GM19025 (cell line): Measurements from ENCODE around the gene HEYL.

Experiments used
- ATAC-seq: cut with Tn5 transposase; IDR thresholded peaks from one replicate; pipeline ENCODE4 v1.9.1; 2021; ENCODE audit warnings: mild to moderate bottlenecking, low read depth, moderate library complexity; ENCODE audit not compliant: unreplicated experiment

HEYL gene

DNA sequence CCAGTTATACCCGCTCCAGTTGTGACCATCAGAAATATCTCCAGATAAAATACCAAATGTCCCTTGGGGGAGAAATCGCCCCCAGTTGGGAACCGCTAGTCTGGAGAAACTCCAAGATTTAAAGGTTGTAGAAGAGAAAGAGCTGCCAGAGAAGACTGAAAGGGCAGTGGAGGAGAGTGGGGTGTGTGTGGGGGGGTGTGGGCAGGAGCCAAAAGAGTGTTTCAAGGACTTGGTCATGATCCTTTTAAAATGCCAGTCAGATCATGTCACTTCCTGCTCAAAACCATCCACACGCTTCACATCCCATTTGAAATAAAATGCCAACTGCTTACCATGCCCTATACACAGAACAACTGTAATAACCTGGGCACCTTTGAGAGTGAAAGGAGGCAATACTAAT is 3.4 kb upstream of the HEYL start:
- ATAC-seq: no peak

DNA sequence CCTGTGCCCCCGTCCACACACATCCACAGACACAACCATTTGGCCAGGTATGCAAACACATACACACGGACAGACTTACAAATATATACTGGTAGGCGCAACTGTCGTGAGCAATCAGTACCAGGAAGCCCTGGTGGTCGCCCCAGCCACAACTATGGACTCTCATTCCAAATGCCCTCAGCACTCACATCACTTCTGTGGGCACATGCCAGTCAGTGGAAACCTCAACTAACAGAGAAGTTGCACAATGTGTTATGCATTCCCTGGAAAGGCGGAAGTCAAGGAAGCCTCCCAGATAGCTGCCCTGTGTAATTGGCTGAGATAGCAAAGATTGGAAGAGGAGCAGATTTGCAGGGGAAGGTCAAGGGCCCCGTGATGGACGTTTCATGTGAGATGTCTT is 1.4 kb upstream of the HEYL start:
- ATAC-seq: no peak

DNA sequence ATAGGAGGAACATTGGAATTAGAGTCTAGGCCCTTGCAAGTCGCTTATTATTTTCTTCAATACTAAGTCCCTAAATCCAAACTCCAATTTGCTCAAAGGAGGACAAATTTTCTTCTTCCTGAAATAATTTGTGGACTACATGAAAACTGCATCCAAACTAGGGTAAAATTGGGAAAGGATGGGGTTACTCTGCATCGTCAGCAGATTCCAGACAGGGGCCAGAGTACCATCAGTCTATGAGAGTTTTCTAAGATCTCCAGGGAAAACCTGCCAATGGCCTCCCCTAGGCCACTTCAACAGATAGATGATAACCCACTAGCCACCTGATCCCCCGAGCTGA is 508 bp downstream of the HEYL start:
- no peak for ATAC-seq

DNA sequence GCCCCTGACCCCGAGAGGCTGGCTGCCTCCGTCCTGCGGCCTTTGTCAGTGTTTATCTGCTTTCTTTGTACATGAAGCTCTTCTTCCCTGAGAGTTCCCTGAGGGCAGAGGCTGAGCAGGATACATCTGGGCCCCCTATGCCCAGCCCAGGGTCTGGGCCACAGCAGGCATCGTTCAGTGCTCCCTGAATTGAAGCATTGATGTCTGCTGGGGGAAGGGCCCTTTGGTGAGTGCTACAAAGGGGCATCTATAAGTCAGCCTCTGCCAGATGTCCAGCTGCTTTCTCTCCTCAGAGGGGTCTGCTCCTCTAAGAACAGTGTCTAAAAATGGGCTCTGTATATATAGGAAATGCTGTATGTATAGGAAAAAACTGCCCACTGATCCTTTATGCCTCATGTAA is 2.1 kb downstream of the HEYL start:
- ATAC-seq: no peak

DNA sequence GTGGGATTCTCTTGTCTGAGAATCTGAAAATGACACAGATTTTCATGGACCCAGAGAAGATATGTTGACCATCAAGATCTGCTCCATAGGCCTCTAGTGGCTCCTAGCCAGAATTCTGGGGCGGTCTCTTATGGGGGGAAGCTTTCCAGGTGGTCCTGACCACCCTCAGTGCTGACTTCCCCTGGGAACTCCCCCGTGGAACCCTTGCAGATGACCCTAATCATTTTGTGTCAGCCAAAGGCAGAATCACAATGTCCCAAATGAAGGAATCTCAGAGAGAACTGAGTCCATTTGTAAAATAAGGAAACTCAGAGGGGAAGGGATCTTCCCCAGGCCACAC is 3.6 kb downstream of the HEYL start:
- ATAC-seq: no peak

DNA sequence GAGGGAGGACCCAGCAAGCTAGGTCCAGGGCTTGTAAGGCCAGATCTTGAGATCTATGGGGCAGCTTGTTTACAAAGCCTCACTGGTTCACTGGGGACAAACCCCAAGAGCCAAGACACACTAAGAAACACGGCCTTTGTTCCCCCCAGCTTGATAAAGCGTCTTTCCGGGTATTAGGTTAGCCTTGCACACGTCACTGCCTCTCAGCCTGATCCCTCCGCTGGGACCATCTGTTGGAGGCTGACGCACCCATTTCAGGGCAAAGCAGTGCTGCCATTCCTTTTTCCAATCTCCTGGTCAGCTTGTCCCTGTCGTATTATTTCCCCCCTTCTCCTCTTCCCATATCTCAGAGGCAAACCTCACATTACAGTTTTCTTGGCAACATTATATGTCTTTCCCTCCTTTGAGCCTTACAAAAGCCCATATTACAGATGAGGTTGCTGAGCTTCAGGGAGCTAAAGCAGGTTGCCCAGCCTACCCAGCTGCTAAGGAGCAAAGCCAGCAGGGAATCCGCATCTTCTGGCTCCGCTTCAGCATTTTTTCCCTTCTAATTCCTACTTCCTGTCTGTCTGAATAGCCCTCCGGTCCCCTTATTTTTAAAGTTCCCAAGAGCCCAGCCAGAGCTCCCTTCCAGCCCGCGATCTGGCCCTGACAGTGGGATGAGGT is 4.1 kb downstream of the HEYL start:
- ATAC-seq: no peak

DNA sequence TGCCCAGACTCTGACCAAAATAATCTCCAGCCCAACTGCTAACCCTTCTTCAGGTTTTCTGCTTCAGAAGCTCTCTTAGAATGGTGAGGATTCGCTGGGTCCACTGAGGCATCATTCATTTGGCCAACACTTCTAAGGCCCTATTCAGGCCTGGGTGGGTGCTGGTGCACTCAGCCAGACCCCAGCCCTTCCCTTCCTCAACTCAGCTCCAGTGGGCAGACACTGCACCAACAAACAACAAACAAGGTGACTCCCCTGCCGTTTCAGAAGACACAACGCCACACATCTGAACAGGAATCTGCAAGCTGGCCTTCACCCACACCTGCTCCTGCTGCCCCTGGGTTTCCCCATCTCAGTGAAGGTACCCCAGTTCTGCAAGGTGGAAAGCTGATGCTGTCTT is 6.0 kb downstream of the HEYL start:
- no peak for ATAC-seq

DNA sequence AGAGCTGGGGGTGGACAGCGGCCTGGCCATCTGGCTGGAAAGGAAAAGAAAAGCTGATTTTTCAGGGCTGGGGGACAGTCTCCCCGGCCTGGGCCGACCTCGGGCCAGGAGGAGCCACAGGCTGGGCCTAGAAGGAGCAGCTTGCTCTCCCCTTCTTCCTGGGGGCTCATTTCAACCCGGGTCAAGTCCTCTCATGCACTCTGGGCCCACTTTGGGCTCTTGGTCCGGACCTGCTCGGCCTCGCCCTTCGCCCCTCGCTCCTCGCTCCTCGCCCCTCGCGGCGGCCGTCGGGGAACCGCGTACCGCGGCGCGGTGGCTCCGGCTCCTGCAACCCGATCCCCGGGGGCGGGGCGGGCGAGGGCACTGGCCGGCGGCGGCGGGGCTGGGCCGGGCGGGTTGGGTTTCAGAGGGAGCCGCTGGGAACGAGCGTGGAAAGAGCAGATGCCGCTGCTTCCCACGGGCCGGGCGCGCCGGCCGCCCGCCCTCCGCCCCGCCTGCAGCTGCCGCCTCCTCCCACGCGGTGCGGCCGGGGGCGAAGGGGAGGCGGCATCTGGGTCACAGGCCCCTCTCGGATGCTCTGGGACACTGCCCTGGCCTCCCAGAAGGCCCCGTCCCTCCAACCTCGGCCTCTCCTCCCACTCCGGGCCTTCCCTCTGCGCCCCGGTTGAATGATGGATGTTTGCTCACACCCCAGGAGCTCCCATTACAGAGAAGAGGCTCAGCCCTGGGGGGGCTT is 6.6 kb downstream of the HEYL start:
- no peak for ATAC-seq

DNA sequence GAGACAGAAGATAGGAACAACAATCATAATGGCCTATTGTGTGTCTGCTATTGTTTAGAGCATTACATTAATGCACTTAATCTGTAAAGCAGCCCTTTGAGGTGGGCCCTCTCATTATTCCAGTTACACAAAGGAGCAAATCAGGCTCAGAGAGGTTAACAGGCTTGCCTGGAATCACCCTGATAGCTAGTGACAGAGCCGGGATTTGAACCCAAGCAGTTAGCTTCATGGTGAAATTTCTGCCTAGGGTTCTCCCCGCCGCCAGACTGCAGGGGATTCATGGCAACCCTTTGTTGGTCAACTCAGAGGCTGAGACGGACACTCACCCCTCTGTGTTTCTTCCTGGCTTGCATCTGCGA is 7.1 kb downstream of the HEYL start:
- no peak for ATAC-seq

DNA sequence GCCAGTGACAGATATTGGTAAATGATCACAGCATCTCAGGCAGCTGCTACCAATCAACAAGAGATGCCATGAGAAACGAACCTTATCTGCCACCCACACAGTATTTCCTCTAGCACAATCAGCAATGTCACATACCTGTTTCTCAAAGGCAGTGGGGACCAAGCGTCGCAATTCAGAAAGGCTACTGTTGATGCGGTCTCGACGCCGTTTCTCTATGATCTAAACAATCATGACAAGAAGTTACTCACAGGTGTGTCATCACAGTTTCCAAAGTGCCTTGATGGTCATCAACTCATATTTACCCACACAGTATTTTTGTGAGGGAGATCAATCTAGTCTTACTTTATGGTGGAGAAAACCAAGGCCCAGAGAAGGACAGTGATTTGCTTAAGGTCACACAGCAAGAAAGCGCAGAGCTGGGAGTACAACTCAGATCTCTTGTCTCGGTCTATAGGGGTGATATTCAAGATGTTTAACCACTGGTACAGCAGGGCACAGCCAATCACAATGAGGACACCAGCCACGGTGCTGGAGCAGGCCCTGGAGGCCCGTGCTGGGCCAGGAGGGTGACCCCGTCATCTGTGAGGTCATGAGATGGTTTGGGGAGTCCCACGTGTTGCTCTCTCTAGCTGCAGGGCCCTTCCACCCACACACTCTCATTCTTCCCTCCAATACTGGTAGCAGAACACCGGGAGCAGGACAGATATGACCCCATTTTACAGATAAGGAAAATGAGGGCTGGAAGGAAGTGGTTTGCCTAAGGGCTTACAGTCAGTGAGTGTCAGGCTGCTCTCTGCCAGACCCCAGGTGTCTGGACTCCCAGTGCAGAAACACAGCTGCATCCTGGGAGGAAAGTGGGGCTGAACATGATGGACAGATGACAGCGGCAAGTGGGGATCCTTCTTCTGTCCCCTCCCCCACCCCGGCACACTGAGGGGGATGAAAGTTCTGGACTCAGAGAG is 7.8 kb downstream of the HEYL start:
- ATAC-seq: no peak

DNA sequence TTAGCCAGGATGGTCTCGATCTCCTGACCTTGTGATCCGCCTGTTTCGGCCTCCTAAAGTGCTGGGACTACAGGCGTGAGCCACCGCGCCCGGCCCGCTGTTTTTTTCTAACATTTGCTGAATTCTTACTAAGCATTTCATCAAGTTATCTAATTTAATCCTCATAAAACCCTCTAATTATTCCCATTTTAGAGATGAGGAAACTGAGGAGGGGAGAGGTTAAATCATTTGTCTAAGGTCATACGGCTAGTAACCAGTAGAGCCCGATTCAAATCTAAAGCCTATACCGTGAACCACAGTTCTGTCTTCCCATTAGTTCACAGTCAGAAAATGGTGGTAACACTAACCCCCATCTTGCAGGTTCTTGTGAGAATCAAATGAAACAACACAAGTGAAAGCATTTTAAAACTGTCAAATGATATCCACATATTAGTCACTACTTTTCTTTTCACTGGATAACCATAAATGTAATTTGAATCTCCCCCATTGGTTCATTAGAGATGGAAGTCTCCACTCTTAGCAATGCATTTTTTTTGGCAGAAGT is 10.6 kb downstream of the HEYL start:
- no peak for ATAC-seq

DNA sequence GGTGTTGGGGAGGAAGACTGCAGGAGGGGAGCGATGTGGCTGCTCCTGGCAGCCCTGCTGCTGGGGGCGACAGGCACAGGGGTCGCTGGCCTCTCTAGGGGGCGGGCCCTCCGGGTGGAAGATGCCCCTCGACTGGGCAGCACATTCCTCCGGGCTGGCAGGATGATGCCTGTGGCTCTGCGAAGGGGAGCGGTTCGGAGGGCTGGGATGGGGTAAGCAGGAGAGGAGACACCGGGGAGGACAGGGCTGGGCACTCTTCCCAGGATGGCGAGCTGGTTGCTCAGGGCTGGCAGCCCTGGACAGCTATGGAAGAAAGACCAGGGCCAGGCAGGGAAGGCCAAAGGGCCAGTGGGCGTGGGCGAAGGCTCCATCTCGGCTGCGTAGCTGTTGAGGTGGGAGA is 12.8 kb downstream of the HEYL start:
- no peak for ATAC-seq

DNA sequence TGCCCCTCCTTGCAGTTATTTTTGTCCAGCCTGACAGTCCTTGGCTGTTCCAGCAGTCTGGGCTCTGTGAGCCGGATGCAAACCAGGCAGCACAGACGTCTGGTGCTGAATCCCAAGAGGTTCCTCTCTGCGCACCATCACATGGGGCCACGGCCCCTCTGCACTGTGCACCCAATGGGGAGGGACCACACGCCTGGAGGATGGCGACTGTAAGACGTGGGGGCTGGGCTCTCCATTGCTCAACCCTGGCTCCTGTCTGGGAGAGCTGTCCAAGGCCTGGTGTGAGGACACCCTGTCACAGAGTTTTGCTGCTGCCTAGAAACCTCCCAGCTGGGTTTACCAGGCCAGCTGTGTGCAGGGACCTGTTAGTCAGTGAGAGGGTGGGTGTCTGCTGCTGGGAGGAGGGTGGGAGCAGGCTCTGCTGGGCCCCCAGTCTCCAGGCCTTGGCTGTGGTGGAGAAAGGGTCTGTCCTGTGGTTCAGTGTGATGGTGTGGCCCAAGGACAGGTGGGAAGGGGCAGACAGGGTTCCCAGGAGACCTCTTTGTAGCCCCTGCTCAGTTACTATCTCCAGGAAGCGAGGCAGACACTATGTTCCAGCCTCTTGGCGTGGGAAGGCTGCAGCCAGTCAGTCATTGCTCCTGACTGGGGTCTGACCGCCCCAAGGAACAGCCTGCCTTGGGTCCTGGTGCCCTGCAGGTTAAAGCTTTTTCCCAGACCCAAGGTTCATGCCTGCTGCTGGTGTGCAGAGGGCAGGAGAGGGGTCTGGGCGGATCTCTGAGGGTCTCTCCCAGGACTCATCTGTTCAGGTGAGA is 13.8 kb downstream of the HEYL start:
- ATAC-seq: no peak

DNA sequence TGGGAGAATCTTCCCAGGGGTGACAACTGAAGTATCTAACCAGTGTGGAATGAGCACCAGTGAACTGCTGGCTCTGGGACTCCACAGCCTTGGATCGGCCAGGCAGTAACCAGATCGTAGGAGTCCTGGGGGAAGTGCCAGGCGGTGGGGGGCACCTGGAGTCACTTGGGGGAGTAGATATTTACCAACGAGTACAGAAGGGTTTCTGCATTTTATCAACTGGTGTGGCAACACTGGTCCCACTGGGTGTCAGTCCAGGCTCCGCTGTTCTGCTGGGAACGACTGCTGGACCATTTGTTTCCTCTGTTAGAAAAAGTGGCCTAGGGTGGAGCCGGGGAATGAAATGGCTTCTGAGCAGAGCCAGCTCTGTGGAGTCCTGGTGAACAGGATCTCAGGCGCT is 14.4 kb downstream of the HEYL start:
- ATAC-seq: no peak

DNA sequence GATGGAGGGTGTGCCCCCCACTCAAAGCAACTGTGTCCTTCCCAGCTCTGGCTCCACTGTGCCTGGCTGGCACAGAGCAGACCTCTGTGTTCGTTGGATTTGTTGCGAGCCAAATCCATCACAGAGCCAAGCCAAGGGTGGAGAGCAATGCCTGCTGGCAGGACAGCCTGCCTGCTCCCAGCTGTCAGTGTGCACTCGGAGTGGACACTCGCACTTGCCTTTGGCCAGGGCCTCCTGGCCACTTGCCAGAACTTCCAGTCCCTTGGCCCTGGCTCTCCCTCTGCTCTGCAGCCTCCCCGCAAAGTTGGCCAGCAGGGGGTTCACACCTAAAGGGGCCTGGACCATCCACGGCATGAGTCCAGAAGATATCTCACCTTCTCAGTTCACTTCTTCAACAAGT is 16.4 kb downstream of the HEYL start:
- no peak for ATAC-seq

DNA sequence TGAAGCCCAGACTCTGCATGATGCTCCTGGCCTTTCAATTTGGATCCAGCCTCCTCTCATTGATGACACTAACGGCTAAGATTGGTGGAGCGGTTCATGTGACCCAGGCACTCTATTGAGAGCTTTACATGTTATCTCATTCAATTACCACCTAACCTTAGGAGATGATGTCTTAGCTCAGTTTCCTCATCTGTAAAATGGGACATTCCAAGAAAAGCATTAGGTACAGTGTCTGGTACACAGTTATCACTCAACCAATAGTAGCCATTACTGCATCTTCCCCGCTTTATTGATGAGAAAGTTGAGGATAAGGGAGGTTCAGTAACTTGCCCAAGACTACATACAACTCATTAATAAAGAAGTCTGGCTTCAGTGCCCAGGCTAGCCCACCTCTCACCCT is 17.0 kb downstream of the HEYL start:
- no peak for ATAC-seq

DNA sequence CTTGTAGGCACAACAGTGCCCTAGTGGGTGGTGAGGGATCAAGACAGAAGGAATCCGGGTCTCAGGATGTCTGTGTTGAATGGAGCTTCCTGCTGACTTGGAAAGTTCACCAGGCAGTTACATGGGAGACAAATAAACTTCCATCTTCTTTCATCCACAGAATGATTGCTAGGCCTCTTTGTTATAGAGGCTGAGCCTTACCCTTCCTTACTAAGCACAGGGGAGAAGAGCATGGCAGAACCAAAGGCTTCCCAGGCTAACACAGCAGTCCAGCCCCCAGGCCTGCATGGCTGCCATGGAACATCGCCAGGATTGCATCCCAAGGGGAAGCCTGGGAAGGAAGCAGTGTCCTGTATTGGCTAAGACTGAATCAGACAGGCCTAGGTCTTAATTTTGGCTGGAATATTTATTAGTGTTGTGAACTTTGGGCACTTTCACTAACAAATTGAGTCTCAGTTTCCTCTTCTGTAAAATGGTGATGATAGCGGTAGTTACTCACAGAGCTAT is 18.7 kb downstream of the HEYL start:
- no peak for ATAC-seq

DNA sequence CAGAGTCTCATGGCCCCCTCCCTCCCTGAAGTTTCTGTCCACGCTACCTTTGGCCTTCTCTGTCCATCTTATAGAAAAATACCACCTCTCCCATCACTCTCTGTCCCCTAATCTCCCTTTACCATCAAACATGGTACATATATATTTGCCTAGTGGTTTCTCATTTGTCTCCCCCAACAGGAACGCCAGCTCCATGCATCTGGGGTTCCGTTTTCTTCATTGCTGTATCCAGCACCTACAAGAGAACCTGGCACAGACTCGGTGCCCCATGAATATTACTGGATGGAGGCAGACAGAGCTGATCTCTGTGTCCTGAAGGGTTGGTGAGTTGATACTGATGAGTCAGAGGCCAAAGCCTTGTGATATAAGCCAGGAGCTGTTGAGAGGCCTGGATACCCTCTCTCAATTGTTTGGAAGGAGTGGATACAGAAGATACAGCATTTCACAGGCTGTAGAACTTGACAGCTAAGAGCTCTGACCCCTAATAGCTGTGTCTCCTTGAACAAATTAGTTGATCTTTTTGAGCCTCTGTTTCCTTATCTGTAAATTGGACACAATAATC is 21.9 kb downstream of the HEYL start:
- ATAC-seq: no peak

DNA sequence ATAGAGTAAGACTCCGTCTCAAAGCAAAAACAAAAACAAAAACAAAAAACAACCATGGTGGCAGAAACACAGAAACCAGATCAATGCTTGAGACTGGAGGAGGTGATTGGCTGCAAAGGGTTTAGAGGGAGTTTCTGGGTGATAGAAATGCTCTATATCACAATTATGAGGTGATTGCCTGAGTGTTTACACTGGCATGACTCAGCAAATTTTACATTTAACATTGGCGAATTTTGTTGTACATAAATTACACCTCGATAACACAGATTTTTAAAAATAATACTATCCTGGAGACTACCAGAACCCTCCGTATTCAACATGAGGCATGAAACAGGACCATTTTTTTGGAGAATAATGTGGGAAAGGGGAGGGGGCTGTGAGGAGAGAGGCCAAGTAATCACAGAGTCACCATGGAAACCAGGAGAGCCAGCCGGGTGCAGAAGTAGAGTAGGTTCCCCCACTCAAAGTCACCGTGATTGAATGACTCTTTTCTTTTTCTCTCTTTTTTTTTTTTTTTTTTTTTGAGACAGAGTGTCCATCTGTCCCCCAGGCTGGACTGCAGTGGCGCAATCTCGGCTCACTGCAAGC is 24.3 kb downstream of the HEYL start:
- ATAC-seq: no peak

DNA sequence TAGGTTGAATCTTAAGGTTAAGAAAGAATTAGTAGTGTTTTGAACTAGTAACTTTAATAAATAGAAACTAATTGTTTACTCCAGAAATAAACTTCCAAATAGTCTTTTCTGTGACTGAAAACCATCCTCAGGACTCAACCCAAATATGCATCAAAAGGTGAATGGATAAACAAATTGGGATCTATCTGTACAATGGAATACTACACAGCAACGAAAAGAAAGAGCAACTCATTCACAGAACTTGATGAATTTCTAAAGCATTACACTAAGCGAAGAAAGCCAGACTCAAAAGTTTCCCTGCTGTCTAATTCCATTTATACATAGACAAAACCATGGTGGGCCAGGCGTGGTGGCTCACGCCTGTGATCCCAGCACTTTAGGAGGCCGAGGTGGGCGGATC is 25.0 kb downstream of the HEYL start:
- no peak for ATAC-seq
